ENCODE results near the gene BEAN1. TPM values are rescaled to one million over a fixed set of nuclear protein-coding genes. Genes with fewer than 3 reads are reported as not detected.

Gene BEAN1
- total RNA-seq, 1 experiment from 2014 or later = 0.61 TPM

GRCh38 chr16:66511602-66512271 is 84.6 kb downstream of the BEAN1 start:
- Histone ChIP-seq H3K79me2 (ENCODE audit: insufficient read depth, low read length) (no peaks in the 10 kb centered on the region), H3K27me3 (ENCODE audit: insufficient read depth, low read length) (no peaks in the 10 kb centered on the region), H3K9me3 (ENCODE audit: control insufficient read depth in 1 of 2, insufficient read depth in 1 of 2, low read depth in 1 of 2, low read length in 2 of 2) (no peaks in the 10 kb centered on the region), H4K20me1 (ENCODE audit: insufficient read depth) (no peaks in the 10 kb centered on the region; the same call in 1 of the 2 replicates), H3K27ac (ENCODE audit: low read depth, low read length) (peak overlapping the region; percentile 63), H3K4me1 (ENCODE audit: control insufficient read depth in 1 of 2, insufficient read depth in 2 of 2, low read length in 2 of 2) (peaks cover 44 to 62% of the 10 kb centered on the region in 2 experiments), H3K9ac (ENCODE audit: low read length) (peak overlapping the region; percentile 42), H3K36me3 (ENCODE audit: control insufficient read depth in 1 of 2, insufficient read depth in 2 of 2, low read length in 2 of 2) (no peaks in the 10 kb centered on the region), H2AFZ (ENCODE audit: low read depth, low read length, poor library complexity, severe bottlenecking) (no peak overlapping the region), H3K9me2 (ENCODE audit: insufficient read depth) (no peaks in the 10 kb centered on the region), H3K4me2 (ENCODE audit: low read length) (peak overlapping the region; percentile 80), H3K4me3 (replicated peaks in 1 of 2; ENCODE audit: low read depth in 1 of 2, low read length in 2 of 2) (peak overlapping the region in 1 of 2 experiments; percentile 37; a peak in 2 of 4 replicates)
- POLR2A ChIA-PET = interaction anchor here (1.0 to 1.3 kb wide), 2 partner anchors 9 to 10 kb away, joined by 3 to 4 read pairs; no protein-coding TSS in a partner anchor
- DNase-seq (ENCODE audit: low read depth, low spot score) (peak; percentile 43), ATAC-seq (peak; percentile 64)
- intact Hi-C loops (cut with micrococcal nuclease) = no loop called here
- no TSS peak for BruUV-seq (replicated peaks)
- RAD21 ChIA-PET (ENCODE audit: low non-redundant PET in 1 of 2, low total read pairs in 2 of 2, uncharacterized antibody in 2 of 2, unreplicated experiment in 2 of 2) = interaction anchor here (1.1 to 1.2 kb wide), 2 partner anchors 104 to 105 kb away, joined by 3 to 5 read pairs; no protein-coding TSS in a partner anchor
- CTCF ChIA-PET = interaction anchor here (0.9 to 1.5 kb wide), 4 partner anchors 35 to 105 kb away, joined by 3 to 15 read pairs (median 4); no protein-coding TSS in a partner anchor
- TF ChIP-seq EGR1 (IDR thresholded peaks at IDR 0.05; ENCODE audit: low read depth) (no peak), ZBTB33 (IDR thresholded peaks at IDR 0.05; ENCODE audit: extremely low read depth, insufficient replicate concordance, low read length) (no peak), CBX3 (IDR thresholded peaks at IDR 0.05; ENCODE audit: low read depth) (no peak), SIN3A (IDR thresholded peaks at IDR 0.05; ENCODE audit: low read depth) (peak; percentile 26; the same call in 1 of the 2 replicates), YY1 (IDR thresholded peaks at IDR 0.05; ENCODE audit: extremely low read depth, insufficient replicate concordance, low read depth, low read length) (no peak), CTCF (IDR thresholded peaks at IDR 0.05 in 2 of 3, conservative IDR thresholded peaks at IDR 0.05 in 1 of 3; ENCODE audit: borderline replicate concordance in 1 of 3, insufficient read depth in 1 of 3, low read depth in 2 of 3, low read length in 2 of 3) (peak in 2 of 3 experiments; percentile 18 to 19; a peak in 2 of 6 replicates), RAD21 (IDR thresholded peaks at IDR 0.05; ENCODE audit: low read depth) (peak; percentile 21; the same call in 1 of the 2 replicates), ELF1 (IDR thresholded peaks at IDR 0.05; ENCODE audit: borderline replicate concordance, low read depth) (no peak), EZH2 (IDR thresholded peaks at IDR 0.05) (no peak), FOSL1 (IDR thresholded peaks at IDR 0.05; ENCODE audit: low read depth) (peak; percentile 73), TCF7L2 (IDR thresholded peaks at IDR 0.05; ENCODE audit: borderline replicate concordance, extremely low read depth, insufficient read depth, insufficient read length) (no peak), REST (IDR thresholded peaks at IDR 0.05; ENCODE audit: low read depth) (no peak), POLR2A (IDR thresholded peaks at IDR 0.05; ENCODE audit: borderline replicate concordance, extremely low read depth, insufficient read depth, insufficient read length) (no peak), SP1 (IDR thresholded peaks at IDR 0.05; ENCODE audit: low read depth) (peak; percentile 74), MAX (IDR thresholded peaks at IDR 0.05) (peak; percentile 49), ZFX (IDR thresholded peaks at IDR 0.05) (no peak), CEBPB (IDR thresholded peaks at IDR 0.05; ENCODE audit: low read depth) (peak; percentile 58; the same call in 1 of the 2 replicates), JUND (IDR thresholded peaks at IDR 0.05) (peak; percentile 73), ATF3 (IDR thresholded peaks at IDR 0.05) (no peak)

All from HCT116 (cell line).